ENCODE measurements around the gene CCL3.

CCL3 gene

DNA sequence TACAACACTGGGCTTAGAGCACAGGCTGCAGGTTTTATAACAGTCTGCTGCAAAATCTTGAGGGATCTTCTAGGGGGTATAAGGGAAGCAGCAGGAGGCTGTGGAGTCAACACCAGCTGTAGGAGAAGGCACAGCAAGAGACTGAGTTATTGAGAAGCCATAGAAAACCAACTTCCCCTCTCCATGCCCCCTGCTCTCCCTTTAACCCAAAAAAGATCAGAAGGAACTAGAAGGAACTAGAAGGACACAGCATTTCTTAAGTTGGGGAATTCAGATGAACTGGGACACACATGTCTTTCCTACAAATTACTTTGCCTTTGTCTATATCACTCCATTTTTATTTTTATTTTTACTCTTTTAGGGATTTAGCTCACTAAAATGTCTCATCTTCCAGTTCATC is 32.0 kb downstream of the CCL3 start:
- TF ChIP-seq EGR1 (IDR thresholded peaks at IDR 0.05) = no peak
- TF ChIP-seq TEAD4 (IDR thresholded peaks at IDR 0.05) = no peak
- no peak for TF ChIP-seq FOXM1 (IDR thresholded peaks at IDR 0.05; ENCODE audit: borderline replicate concordance, low read depth)
- no peak for TF ChIP-seq CREB1 (IDR thresholded peaks at IDR 0.05; ENCODE audit: low read depth)
- no peak for TF ChIP-seq NFIC (IDR thresholded peaks at IDR 0.05)

DNA sequence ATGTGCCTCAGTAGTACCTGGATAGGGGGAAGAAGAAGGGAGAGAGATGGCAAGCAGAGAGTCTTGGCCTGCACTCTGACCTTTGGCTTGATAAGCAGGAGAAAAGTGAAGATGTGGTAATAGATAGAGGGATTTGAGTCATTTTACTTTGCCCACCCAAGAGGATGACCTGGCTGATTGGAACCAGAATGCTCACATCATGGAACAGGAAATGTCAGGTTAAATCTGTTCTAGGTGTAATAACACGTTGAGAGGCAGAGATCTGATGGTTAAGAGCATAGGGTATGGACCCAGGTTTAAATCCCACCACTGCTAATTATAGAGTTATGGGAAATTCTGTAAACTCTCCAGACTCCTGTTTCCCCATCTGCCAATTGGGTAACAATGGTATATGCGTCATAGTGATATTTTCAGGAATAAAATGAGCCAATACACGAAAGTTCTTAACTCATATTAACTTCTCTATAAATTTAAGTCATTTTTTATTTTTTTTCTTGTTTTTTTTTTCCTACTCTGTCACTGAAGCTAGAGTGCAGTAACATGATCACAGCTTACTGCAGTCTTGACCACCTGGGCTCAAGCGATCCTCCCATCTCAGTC is 33.9 kb downstream of the CCL3 start:
- TF ChIP-seq RAD21 (IDR thresholded peaks at IDR 0.05; ENCODE audit: low read depth) (no peak), YY1 (IDR thresholded peaks at IDR 0.05; ENCODE audit: low read depth) (no peak), TEAD4 (IDR thresholded peaks at IDR 0.05) (no peak), CREB1 (IDR thresholded peaks at IDR 0.05; ENCODE audit: low read depth) (no peak), TCF12 (IDR thresholded peaks at IDR 0.05; ENCODE audit: low read depth) (no peak), FOXM1 (IDR thresholded peaks at IDR 0.05; ENCODE audit: borderline replicate concordance, low read depth) (no peak), NFIC (IDR thresholded peaks at IDR 0.05) (no peak)
- TF ChIP-seq, protein P1, sequence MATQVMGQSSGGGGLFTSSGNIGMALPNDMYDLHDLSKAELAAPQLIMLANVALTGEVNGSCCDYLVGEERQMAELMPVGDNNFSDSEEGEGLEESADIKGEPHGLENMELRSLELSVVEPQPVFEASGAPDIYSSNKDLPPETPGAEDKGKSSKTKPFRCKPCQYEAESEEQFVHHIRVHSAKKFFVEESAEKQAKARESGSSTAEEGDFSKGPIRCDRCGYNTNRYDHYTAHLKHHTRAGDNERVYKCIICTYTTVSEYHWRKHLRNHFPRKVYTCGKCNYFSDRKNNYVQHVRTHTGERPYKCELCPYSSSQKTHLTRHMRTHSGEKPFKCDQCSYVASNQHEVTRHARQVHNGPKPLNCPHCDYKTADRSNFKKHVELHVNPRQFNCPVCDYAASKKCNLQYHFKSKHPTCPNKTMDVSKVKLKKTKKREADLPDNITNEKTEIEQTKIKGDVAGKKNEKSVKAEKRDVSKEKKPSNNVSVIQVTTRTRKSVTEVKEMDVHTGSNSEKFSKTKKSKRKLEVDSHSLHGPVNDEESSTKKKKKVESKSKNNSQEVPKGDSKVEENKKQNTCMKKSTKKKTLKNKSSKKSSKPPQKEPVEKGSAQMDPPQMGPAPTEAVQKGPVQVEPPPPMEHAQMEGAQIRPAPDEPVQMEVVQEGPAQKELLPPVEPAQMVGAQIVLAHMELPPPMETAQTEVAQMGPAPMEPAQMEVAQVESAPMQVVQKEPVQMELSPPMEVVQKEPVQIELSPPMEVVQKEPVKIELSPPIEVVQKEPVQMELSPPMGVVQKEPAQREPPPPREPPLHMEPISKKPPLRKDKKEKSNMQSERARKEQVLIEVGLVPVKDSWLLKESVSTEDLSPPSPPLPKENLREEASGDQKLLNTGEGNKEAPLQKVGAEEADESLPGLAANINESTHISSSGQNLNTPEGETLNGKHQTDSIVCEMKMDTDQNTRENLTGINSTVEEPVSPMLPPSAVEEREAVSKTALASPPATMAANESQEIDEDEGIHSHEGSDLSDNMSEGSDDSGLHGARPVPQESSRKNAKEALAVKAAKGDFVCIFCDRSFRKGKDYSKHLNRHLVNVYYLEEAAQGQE (IDR thresholded peaks at IDR 0.05; ENCODE audit: low read depth) = no peak
- TF ChIP-seq, protein P2, sequence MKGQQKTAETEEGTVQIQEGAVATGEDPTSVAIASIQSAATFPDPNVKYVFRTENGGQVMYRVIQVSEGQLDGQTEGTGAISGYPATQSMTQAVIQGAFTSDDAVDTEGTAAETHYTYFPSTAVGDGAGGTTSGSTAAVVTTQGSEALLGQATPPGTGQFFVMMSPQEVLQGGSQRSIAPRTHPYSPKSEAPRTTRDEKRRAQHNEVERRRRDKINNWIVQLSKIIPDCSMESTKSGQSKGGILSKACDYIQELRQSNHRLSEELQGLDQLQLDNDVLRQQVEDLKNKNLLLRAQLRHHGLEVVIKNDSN (IDR thresholded peaks at IDR 0.05) = no peak
- TF ChIP-seq, protein P3, sequence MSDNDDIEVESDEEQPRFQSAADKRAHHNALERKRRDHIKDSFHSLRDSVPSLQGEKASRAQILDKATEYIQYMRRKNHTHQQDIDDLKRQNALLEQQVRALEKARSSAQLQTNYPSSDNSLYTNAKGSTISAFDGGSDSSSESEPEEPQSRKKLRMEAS (IDR thresholded peaks at IDR 0.05) = no peak

DNA sequence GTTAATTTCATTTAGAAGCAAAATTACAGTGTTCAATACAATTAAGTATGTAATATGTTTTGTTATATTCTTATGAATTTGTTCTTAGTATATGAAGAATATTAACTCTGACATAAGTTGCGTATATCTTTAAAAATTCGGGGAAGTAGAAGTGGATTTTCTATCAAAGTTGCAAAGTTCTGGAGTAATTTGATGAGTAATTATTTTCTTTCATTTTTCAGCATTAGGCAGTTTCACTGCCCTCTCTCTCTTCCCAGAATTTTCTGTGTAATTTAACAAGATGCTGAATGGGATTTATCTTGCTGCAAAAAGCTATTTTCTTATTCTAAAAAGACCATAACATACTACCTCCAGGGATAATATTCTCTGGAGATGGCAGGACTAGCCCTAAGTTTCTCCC is 34.8 kb downstream of the CCL3 start:
- TF ChIP-seq YY1 (IDR thresholded peaks at IDR 0.05; ENCODE audit: low read depth) (no peak), EGR1 (IDR thresholded peaks at IDR 0.05) (no peak), FOXM1 (IDR thresholded peaks at IDR 0.05; ENCODE audit: borderline replicate concordance, low read depth) (no peak), ZBTB7A (IDR thresholded peaks at IDR 0.05; ENCODE audit: low read depth) (no peak), TCF12 (IDR thresholded peaks at IDR 0.05; ENCODE audit: low read depth) (no peak), NFIC (IDR thresholded peaks at IDR 0.05) (no peak), CREB1 (IDR thresholded peaks at IDR 0.05; ENCODE audit: low read depth) (no peak), TAF1 (IDR thresholded peaks at IDR 0.05; ENCODE audit: low read depth) (no peak), EP300 (IDR thresholded peaks at IDR 0.05; ENCODE audit: borderline replicate concordance) (no peak), CEBPB (IDR thresholded peaks at IDR 0.05) (no peak)
- TF ChIP-seq, protein P1 (IDR thresholded peaks at IDR 0.05; ENCODE audit: low read depth) = no peak
- TF ChIP-seq, protein P3 (IDR thresholded peaks at IDR 0.05) = no peak
- TF ChIP-seq, protein P2 (IDR thresholded peaks at IDR 0.05) = no peak

DNA sequence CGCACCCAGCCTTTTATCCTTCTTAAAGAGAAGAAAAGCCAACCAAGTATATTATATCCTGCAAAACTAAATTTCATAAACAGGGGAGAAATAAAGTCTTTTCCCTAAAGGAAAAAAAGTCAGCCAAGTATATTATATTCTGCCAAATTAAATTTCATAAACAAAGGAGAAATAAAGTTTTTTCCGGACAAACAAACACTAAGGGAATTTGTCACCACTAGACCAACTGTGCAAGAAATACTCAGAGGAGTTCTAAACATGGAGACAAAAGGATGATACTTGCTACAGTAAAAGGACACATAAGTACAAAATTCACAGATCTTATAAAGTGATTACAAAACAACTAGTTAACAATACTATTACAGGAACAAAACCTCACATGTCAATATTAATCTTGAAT is 40.3 kb downstream of the CCL3 start:
- TF ChIP-seq, protein P2 (IDR thresholded peaks at IDR 0.05) = no peak
- TF ChIP-seq CREB1 (IDR thresholded peaks at IDR 0.05; ENCODE audit: low read depth) (no peak), EGR1 (IDR thresholded peaks at IDR 0.05) (no peak), RAD21 (IDR thresholded peaks at IDR 0.05; ENCODE audit: low read depth) (no peak), CEBPB (IDR thresholded peaks at IDR 0.05) (no peak), NFIC (IDR thresholded peaks at IDR 0.05) (no peak), FOXM1 (IDR thresholded peaks at IDR 0.05; ENCODE audit: borderline replicate concordance, low read depth) (no peak), TCF12 (IDR thresholded peaks at IDR 0.05; ENCODE audit: low read depth) (no peak), TEAD4 (IDR thresholded peaks at IDR 0.05) (no peak), ZBTB7A (IDR thresholded peaks at IDR 0.05; ENCODE audit: low read depth) (no peak)
- TF ChIP-seq, protein P1 (IDR thresholded peaks at IDR 0.05; ENCODE audit: low read depth) = no peak
